Measurements from ENCODE around the gene JAKMIP1.

DNA sequence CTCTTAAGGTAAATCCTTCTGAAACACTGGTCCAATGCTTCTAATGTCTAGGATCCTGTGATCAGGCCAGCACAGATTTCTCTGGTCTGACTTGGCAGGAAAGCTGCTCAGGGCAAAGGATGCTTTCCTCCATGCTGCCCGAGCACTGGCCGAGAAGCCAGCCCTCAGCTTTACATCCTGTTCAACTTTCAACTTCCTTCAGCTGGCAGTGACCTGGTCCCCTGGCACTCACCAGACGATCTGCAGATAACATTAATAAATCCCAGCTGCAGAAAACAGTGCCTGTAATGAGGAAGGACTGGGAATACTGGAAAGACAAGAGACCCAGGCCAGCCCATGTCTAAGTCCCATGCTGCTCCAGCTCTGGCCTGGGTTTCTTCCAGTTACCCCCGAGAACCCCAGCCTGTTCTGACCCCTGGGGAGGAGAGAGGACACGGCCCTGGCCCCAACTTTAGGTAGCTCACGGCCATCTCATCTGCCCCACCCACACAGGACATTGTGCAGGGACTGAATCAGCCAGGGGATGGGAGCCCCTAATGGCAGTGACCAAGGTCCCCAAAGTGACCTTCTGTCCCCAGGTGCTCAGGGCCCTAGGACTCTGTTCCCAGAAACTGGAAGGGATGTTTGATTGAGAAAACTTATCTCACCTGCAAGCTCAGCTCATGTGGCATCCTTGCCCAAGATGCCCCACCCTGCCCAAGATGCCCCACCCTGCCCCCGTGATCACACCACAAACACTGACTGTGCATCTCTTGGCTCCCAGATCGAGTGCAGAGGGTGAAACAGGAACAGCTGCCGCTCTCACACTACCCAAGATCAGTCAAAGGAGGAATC is 28.0 kb downstream of the JAKMIP1 start:
- TF ChIP-seq CTCF (IDR thresholded peaks at IDR 0.05; ENCODE audit: low read length) (no peak), EZH2 (optimal IDR thresholded peaks at IDR 0.05; ENCODE audit: low read depth, low read length) (no peak), EZH2phosphoT487 (IDR thresholded peaks at IDR 0.05; ENCODE audit: low read length) (no peak)

Measured in MM.1S (cell line).